GM23338 (cell line): ENCODE data around the gene PHC3.

Experiments
- CREB1 ChIP-seq: fragments of 250-450 bp; sonication (Bioruptor Pico); IDR thresholded peaks from 2 replicates; pipeline ENCODE4 v1.5.0; 2020; ENCODE audit warnings: low read depth, mild to moderate bottlenecking, moderate library complexity
- CTCF ChIP-seq, 2 experiments: fragments of 200-600 bp in 1 of 2; sonication (generic) in 1 of 2; conservative IDR thresholded peaks; 2 replicates each; pipeline versions ENCODE4 v1.5.1 to v1.6.1; 2016 to 2017; ENCODE audit warnings: antibody characterized with exemption in 2 of 2, low read depth in 2 of 2, mild to moderate bottlenecking in 2 of 2, moderate library complexity in 1 of 2
- ETS1 ChIP-seq: IDR thresholded peaks from 2 replicates; pipeline ENCODE4 v1.6.1; 2016; ENCODE audit warnings: antibody characterized with exemption
- EZH2 ChIP-seq: fragments of 200-600 bp; sonication (generic); IDR thresholded peaks from one replicate; pipeline ENCODE4 v1.8.0; 2017; ENCODE audit warnings: antibody characterized with exemption, mild to moderate bottlenecking, low read depth; ENCODE audit not compliant: unreplicated experiment
- EZH2phosphoT487 ChIP-seq: fragments of 200-600 bp; sonication (generic); IDR thresholded peaks from one replicate; pipeline ENCODE4 v1.8.1; 2018; ENCODE audit warnings: antibody characterized with exemption; ENCODE audit not compliant: unreplicated experiment
- JUNB ChIP-seq: IDR thresholded peaks from one replicate; pipeline ENCODE4 v1.6.1; 2016; ENCODE audit warnings: antibody characterized with exemption; ENCODE audit not compliant: unreplicated experiment
- NANOG ChIP-seq: IDR thresholded peaks from 2 replicates; pipeline ENCODE4 v1.6.1; 2016; ENCODE audit warnings: antibody characterized with exemption, borderline replicate concordance
- POLR2AphosphoS5 ChIP-seq: IDR thresholded peaks from 2 replicates; pipeline ENCODE4 v1.6.1; 2016; ENCODE audit warnings: antibody characterized with exemption, low read depth
- REST ChIP-seq: IDR thresholded peaks from one replicate; pipeline ENCODE4 v1.6.1; 2018; ENCODE audit warnings: antibody characterized with exemption; ENCODE audit not compliant: unreplicated experiment
- STAT1 ChIP-seq: IDR thresholded peaks from one replicate; pipeline ENCODE4 v1.6.1; 2016; ENCODE audit warnings: antibody characterized with exemption; ENCODE audit not compliant: unreplicated experiment
- ZNF114 ChIP-seq: fragments of 250-450 bp; sonication (Bioruptor Pico); IDR thresholded peaks from 2 replicates; pipeline ENCODE4 v1.5.0; 2020; ENCODE audit warnings: mild to moderate bottlenecking, moderate library complexity
- ZNF331 ChIP-seq: fragments of 250-450 bp; sonication (Bioruptor Pico); IDR thresholded peaks from 2 replicates; pipeline ENCODE4 v1.5.0; 2020; ENCODE audit warnings: low read depth, mild to moderate bottlenecking, moderate library complexity
- ZNF462 ChIP-seq: fragments of 250-450 bp; sonication (Bioruptor Pico); IDR thresholded peaks from 2 replicates; pipeline ENCODE4 v1.5.0; 2020; ENCODE audit warnings: mild to moderate bottlenecking, moderate library complexity

- TF ChIP-seq POLR2AphosphoS5 = no peak
- TF ChIP-seq CTCF (conservative IDR thresholded peaks at IDR 0.05; ENCODE audit: low read depth in 2 of 2) = no peak
- TF ChIP-seq ZNF462 (CRISPR knock-in tag) = no peak
- no peak for TF ChIP-seq JUNB
- TF ChIP-seq EZH2 = no peak
- TF ChIP-seq EZH2phosphoT487 = no peak
- no peak for TF ChIP-seq CREB1 (CRISPR knock-in tag)
- no peak for TF ChIP-seq REST
- TF ChIP-seq STAT1 = no peak
- TF ChIP-seq ZNF114 (CRISPR knock-in tag) = no peak
- TF ChIP-seq NANOG = no peak
- no peak for TF ChIP-seq ZNF331 (CRISPR knock-in tag)
- TF ChIP-seq ETS1 = no peak
Observed at GRCh38 chr3:170076715-170077238, 104.8 kb downstream of the PHC3 start.
